ENCODE data around the gene PDP2.

The PDP2 gene

GRCh38 chr16:66882702-66883101, 2.4 kb downstream of the PDP2 start:
- H2BK5ac ChIP-seq (ENCODE audit: low read length): no peak overlapping the region
- H3K79me1 ChIP-seq (ENCODE audit: low read depth, low read length): peaks cover 5% of the 10 kb centered on the region
- H3K9ac ChIP-seq (ENCODE audit: low read depth, low read length, poor library complexity): no peak overlapping the region
- H2BK12ac ChIP-seq (ENCODE audit: low read length): no peak overlapping the region
- peaks cover 0 to 3% of the 10 kb centered on the region in 2 donors for H3K9me3 ChIP-seq (replicated peaks in 1 of 2; ENCODE audit: control insufficient read depth in 2 of 2, insufficient read depth in 1 of 2, low read depth in 1 of 2, low read length in 2 of 2)
- no peak overlapping the region for H4K91ac ChIP-seq (ENCODE audit: low read depth, low read length, poor library complexity)
- H3K36me3 ChIP-seq (replicated peaks in 1 of 2; ENCODE audit: control insufficient read depth in 2 of 2, insufficient read depth in 2 of 2, low read length in 2 of 2): peaks cover 21 to 31% of the 10 kb centered on the region in 2 donors
- H2BK15ac ChIP-seq (ENCODE audit: low read length): no peak overlapping the region
- no peak overlapping the region for H3K4me2 ChIP-seq (ENCODE audit: insufficient read depth, low read length, poor library complexity, severe bottlenecking)
- H3K27me3 ChIP-seq (ENCODE audit: control insufficient read depth in 3 of 3, insufficient read depth in 3 of 3, low read depth in 1 of 3, low read length in 3 of 3): no peaks in the 10 kb centered on the region
- H3K18ac ChIP-seq (ENCODE audit: low read length): no peak overlapping the region
- WGBS, 2 donors (ENCODE audit: extremely low coverage in 2 of 2, insufficient read length in 2 of 2, insufficient replicate concordance in 1 of 2): no CpG with 5 or more reads among the region's 3 CpGs
- no peak overlapping the region for H3K4me3 ChIP-seq (ENCODE audit: low read length in 2 of 2)
- H3K4me1 ChIP-seq (ENCODE audit: control insufficient read depth in 2 of 2, insufficient read depth in 1 of 2, low read depth in 1 of 2, low read length in 2 of 2): peaks cover 5 to 7% of the 10 kb centered on the region in 2 donors
- no peak overlapping the region for H3K27ac ChIP-seq (replicated peaks; ENCODE audit: low read length)
- H3K23ac ChIP-seq (ENCODE audit: low read depth, low read length, poor library complexity): no peak overlapping the region
- H4K8ac ChIP-seq (ENCODE audit: low read depth, low read length): no peak overlapping the region
- DNase-seq (ENCODE audit: low spot score): no peak
- no peak overlapping the region for H3K14ac ChIP-seq (ENCODE audit: low read length)
- no peak overlapping the region for H2AFZ ChIP-seq (ENCODE audit: low read length)
- H3K4ac ChIP-seq (ENCODE audit: low read length): no peak overlapping the region
- no peak overlapping the region for H2BK120ac ChIP-seq (ENCODE audit: low read depth, low read length)
- no peak overlapping the region for H2AK5ac ChIP-seq (ENCODE audit: low read depth, low read length)

DNA sequence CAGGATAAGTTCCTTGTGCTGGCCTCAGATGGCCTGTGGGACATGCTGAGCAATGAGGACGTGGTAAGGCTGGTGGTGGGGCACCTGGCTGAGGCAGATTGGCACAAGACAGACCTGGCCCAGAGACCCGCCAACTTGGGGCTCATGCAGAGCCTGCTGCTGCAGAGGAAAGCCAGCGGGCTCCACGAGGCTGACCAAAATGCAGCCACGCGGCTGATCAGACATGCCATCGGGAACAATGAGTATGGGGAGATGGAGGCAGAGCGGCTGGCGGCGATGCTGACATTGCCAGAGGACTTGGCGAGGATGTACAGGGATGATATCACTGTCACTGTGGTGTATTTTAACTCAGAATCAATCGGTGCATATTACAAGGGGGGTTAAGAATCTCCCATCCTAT, 5.2 kb downstream of the PDP2 start:
- no peaks in the 10 kb centered on the region for H3K27me3 ChIP-seq (ENCODE audit: control insufficient read depth in 3 of 3, insufficient read depth in 3 of 3, low read depth in 1 of 3, low read length in 3 of 3)
- no peak overlapping the region for H2BK5ac ChIP-seq (ENCODE audit: low read length)
- H3K4me2 ChIP-seq (ENCODE audit: insufficient read depth, low read length, poor library complexity, severe bottlenecking): no peak overlapping the region
- H2AFZ ChIP-seq (ENCODE audit: low read length): no peak overlapping the region
- no peak overlapping the region for H3K14ac ChIP-seq (ENCODE audit: low read length)
- peaks cover 3% of the 10 kb centered on the region for H3K79me1 ChIP-seq (ENCODE audit: low read depth, low read length)
- H3K23ac ChIP-seq (ENCODE audit: low read depth, low read length, poor library complexity): peak overlapping the region; percentile 40
- H2BK120ac ChIP-seq (ENCODE audit: low read depth, low read length): no peak overlapping the region
- no peak overlapping the region for H2AK5ac ChIP-seq (ENCODE audit: low read depth, low read length)
- no peak overlapping the region for H3K27ac ChIP-seq (replicated peaks; ENCODE audit: low read length)
- no peak overlapping the region for H3K18ac ChIP-seq (ENCODE audit: low read length)
- peaks cover 1% of the 10 kb centered on the region in 2 donors for H3K4me1 ChIP-seq (ENCODE audit: control insufficient read depth in 2 of 2, insufficient read depth in 1 of 2, low read depth in 1 of 2, low read length in 2 of 2)
- H4K91ac ChIP-seq (ENCODE audit: low read depth, low read length, poor library complexity): no peak overlapping the region
- H3K9me3 ChIP-seq (replicated peaks in 1 of 2; ENCODE audit: control insufficient read depth in 2 of 2, insufficient read depth in 1 of 2, low read depth in 1 of 2, low read length in 2 of 2): peaks cover 0 to 3% of the 10 kb centered on the region in 2 donors
- DNase-seq (ENCODE audit: low spot score): no peak
- no CpG with 5 or more reads among the region's 12 CpGs for WGBS, 2 donors (ENCODE audit: extremely low coverage in 2 of 2, insufficient read length in 2 of 2, insufficient replicate concordance in 1 of 2)
- H2BK12ac ChIP-seq (ENCODE audit: low read length): no peak overlapping the region
- peaks cover 21 to 31% of the 10 kb centered on the region in 2 donors for H3K36me3 ChIP-seq (replicated peaks in 1 of 2; ENCODE audit: control insufficient read depth in 2 of 2, insufficient read depth in 2 of 2, low read length in 2 of 2)
- no peak overlapping the region for H4K8ac ChIP-seq (ENCODE audit: low read depth, low read length)
- peak overlapping the region; percentile 45 for H3K9ac ChIP-seq (ENCODE audit: low read depth, low read length, poor library complexity)
- H3K4ac ChIP-seq (ENCODE audit: low read length): no peak overlapping the region
- H2BK15ac ChIP-seq (ENCODE audit: low read length): no peak overlapping the region
- no peak overlapping the region for H3K4me3 ChIP-seq (ENCODE audit: low read length in 2 of 2)

- no peak overlapping the region for H2BK15ac ChIP-seq (ENCODE audit: low read length)
- H2AK5ac ChIP-seq (ENCODE audit: low read depth, low read length): no peak overlapping the region
- no peak overlapping the region for H3K4me2 ChIP-seq (ENCODE audit: insufficient read depth, low read length, poor library complexity, severe bottlenecking)
- no peak overlapping the region for H3K9ac ChIP-seq (ENCODE audit: low read depth, low read length, poor library complexity)
- no peak overlapping the region for H3K4ac ChIP-seq (ENCODE audit: low read length)
- no peak overlapping the region for H3K27ac ChIP-seq (replicated peaks; ENCODE audit: low read length)
- H2BK120ac ChIP-seq (ENCODE audit: low read depth, low read length): no peak overlapping the region
- peaks cover 21 to 34% of the 10 kb centered on the region in 2 donors for H3K36me3 ChIP-seq (replicated peaks in 1 of 2; ENCODE audit: control insufficient read depth in 2 of 2, insufficient read depth in 2 of 2, low read length in 2 of 2)
- no peak overlapping the region for H4K8ac ChIP-seq (ENCODE audit: low read depth, low read length)
- DNase-seq (ENCODE audit: low spot score): no peak
- no peaks in the 10 kb centered on the region for H3K27me3 ChIP-seq (ENCODE audit: control insufficient read depth in 3 of 3, insufficient read depth in 3 of 3, low read depth in 1 of 3, low read length in 3 of 3)
- H3K9me3 ChIP-seq (replicated peaks in 1 of 2; ENCODE audit: control insufficient read depth in 2 of 2, insufficient read depth in 1 of 2, low read depth in 1 of 2, low read length in 2 of 2): peaks cover 0 to 3% of the 10 kb centered on the region in 2 donors
- no peak overlapping the region for H2BK12ac ChIP-seq (ENCODE audit: low read length)
- no peak overlapping the region for H4K91ac ChIP-seq (ENCODE audit: low read depth, low read length, poor library complexity)
- no CpG with 5 or more reads among the region's 2 CpGs for WGBS, 2 donors (ENCODE audit: extremely low coverage in 2 of 2, insufficient read length in 2 of 2, insufficient replicate concordance in 1 of 2)
- H3K14ac ChIP-seq (ENCODE audit: low read length): no peak overlapping the region
- H3K4me3 ChIP-seq (ENCODE audit: low read length in 2 of 2): no peak overlapping the region
- H3K23ac ChIP-seq (ENCODE audit: low read depth, low read length, poor library complexity): no peak overlapping the region
- H3K4me1 ChIP-seq (ENCODE audit: control insufficient read depth in 2 of 2, insufficient read depth in 1 of 2, low read depth in 1 of 2, low read length in 2 of 2): peaks cover 0 to 1% of the 10 kb centered on the region in 2 donors
- H2AFZ ChIP-seq (ENCODE audit: low read length): no peak overlapping the region
- no peak overlapping the region for H3K18ac ChIP-seq (ENCODE audit: low read length)
- no peak overlapping the region for H2BK5ac ChIP-seq (ENCODE audit: low read length)
- peaks cover 2% of the 10 kb centered on the region for H3K79me1 ChIP-seq (ENCODE audit: low read depth, low read length)
These were observed 6.0 kb downstream of the PDP2 start for GRCh38 chr16:66886321-66886720.

DNA sequence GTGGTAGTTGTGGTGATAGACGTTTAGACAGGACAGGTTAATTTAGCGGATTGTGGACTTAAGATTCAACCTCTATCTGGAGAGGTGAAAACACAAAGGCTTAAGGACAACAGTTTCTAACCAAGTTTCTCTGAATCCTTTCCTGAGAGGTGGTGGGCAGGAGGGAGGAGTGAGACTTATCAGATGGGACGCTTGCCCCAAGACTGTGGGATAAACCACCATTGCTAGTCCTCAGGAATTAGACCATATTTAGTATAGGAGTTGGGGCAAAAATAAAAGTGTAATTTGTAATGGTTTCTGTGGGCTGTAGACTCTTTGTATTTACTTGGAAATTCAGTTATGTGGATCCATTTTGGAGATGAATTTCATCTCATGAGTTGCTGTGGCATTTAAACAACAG, 6.6 kb downstream of the PDP2 start:
- Histone ChIP-seq H3K36me3 (replicated peaks in 1 of 2; ENCODE audit: control insufficient read depth in 2 of 2, insufficient read depth in 2 of 2, low read length in 2 of 2) (peaks cover 21 to 35% of the 10 kb centered on the region in 2 donors), H3K4me3 (ENCODE audit: low read length in 2 of 2) (no peak overlapping the region), H2AK5ac (ENCODE audit: low read depth, low read length) (no peak overlapping the region), H3K18ac (ENCODE audit: low read length) (no peak overlapping the region), H3K79me1 (ENCODE audit: low read depth, low read length) (peaks cover 2% of the 10 kb centered on the region), H3K4me1 (ENCODE audit: control insufficient read depth in 2 of 2, insufficient read depth in 1 of 2, low read depth in 1 of 2, low read length in 2 of 2) (no peaks in the 10 kb centered on the region), H2BK12ac (ENCODE audit: low read length) (no peak overlapping the region), H3K9me3 (replicated peaks in 1 of 2; ENCODE audit: control insufficient read depth in 2 of 2, insufficient read depth in 1 of 2, low read depth in 1 of 2, low read length in 2 of 2) (peaks cover 0 to 3% of the 10 kb centered on the region in 2 donors), H3K23ac (ENCODE audit: low read depth, low read length, poor library complexity) (no peak overlapping the region), H2AFZ (ENCODE audit: low read length) (no peak overlapping the region), H3K27me3 (ENCODE audit: control insufficient read depth in 3 of 3, insufficient read depth in 3 of 3, low read depth in 1 of 3, low read length in 3 of 3) (no peaks in the 10 kb centered on the region), H3K14ac (ENCODE audit: low read length) (no peak overlapping the region), H4K91ac (ENCODE audit: low read depth, low read length, poor library complexity) (no peak overlapping the region), H3K4me2 (ENCODE audit: insufficient read depth, low read length, poor library complexity, severe bottlenecking) (no peak overlapping the region), H2BK15ac (ENCODE audit: low read length) (no peak overlapping the region), H4K8ac (ENCODE audit: low read depth, low read length) (no peak overlapping the region), H2BK5ac (ENCODE audit: low read length) (no peak overlapping the region), H2BK120ac (ENCODE audit: low read depth, low read length) (no peak overlapping the region), H3K4ac (ENCODE audit: low read length) (no peak overlapping the region), H3K27ac (replicated peaks; ENCODE audit: low read length) (no peak overlapping the region), H3K9ac (ENCODE audit: low read depth, low read length, poor library complexity) (no peak overlapping the region)
- no CpG with 5 or more reads among the region's 3 CpGs for WGBS, 2 donors (ENCODE audit: extremely low coverage in 2 of 2, insufficient read length in 2 of 2, insufficient replicate concordance in 1 of 2)
- DNase-seq (ENCODE audit: low spot score): no peak

Measured in neuronal stem cell (in vitro differentiated cells).